ENCODE data around the gene SUPT16H. TPM values are rescaled to one million over a fixed set of nuclear protein-coding genes. Genes with fewer than 3 reads are reported as not detected.
"Not testable (repeated sequence)": the region's sequence is repeated elsewhere in the genome, so short reads cannot be mapped to it uniquely, and the experiment has no call there.

SUPT16H gene
- polyA plus RNA-seq, 6 donors from 2014 or later, result 72.4 to 94.8 (median 77.8) TPM

GRCh38 chr14:21308479-21309237, 75.2 kb downstream of the SUPT16H start:
- H3K4me1 Mint-ChIP-seq, result peaks cover 20 to 29% (median 24%) of the 10 kb centered on the region in 3 donors

GRCh38 chr14:21308132-21308478, 75.7 kb downstream of the SUPT16H start:
- Mint-ChIP-seq H3K27ac (peak overlapping the region; percentile 86 to 96 (median 94)), H3K9me3 (peaks cover 0 to 1% (median 0%) of the 10 kb centered on the region in 7 donors), H3K4me3 (peak overlapping the region; percentile 77 to 97 (median 87)), H3K27me3 (peaks cover 0 to 8% (median 0%) of the 10 kb centered on the region in 3 donors), H3K36me3 (no peaks in the 10 kb centered on the region), H3K4me1 (peaks cover 20 to 29% (median 24%) of the 10 kb centered on the region in 3 donors)
- no peak for ATAC-seq (ENCODE audit: low read depth in 2 of 2)
- DNase-seq, result no peak

More at GRCh38 chr14:21308479-21309237, 75.2 kb downstream of the SUPT16H start:
- Mint-ChIP-seq H3K36me3 (no peaks in the 10 kb centered on the region), H3K27me3 (peaks cover 0 to 11% (median 0%) of the 10 kb centered on the region in 3 donors), H3K27ac (peak overlapping the region; percentile 86 to 96 (median 94)), H3K4me3 (peak overlapping the region; percentile 77 to 97 (median 87)), H3K9me3 (peaks cover 0 to 1% (median 0%) of the 10 kb centered on the region in 7 donors)
- peak; percentile 83 to 85 for ATAC-seq (ENCODE audit: low read depth in 2 of 2)
- peak; percentile 84 for DNase-seq

GRCh38 chr14:21307637-21308036, 76.2 kb downstream of the SUPT16H start:
- H3K9me3 Mint-ChIP-seq, result peaks cover 0 to 1% (median 0%) of the 10 kb centered on the region in 7 donors
- peaks cover 0 to 3% (median 0%) of the 10 kb centered on the region in 3 donors for H3K27me3 Mint-ChIP-seq
- ATAC-seq (ENCODE audit: low read depth in 2 of 2) (peak; percentile 65 to 69), DNase-seq (peak; percentile 47)
- H3K36me3 Mint-ChIP-seq, result no peaks in the 10 kb centered on the region
- H3K27ac Mint-ChIP-seq, result peak overlapping the region; percentile 86 to 96 (median 94)
- H3K4me1 Mint-ChIP-seq, result peaks cover 20 to 29% (median 24%) of the 10 kb centered on the region in 3 donors
- H3K4me3 Mint-ChIP-seq, result peak overlapping the region; percentile 77 to 97 (median 87)

- peaks cover 11 to 22% (median 12%) of the 10 kb centered on the region in 3 donors for H3K4me1 Mint-ChIP-seq
- not testable (repeated sequence) for H3K27ac Mint-ChIP-seq; H3K9me3 Mint-ChIP-seq; ATAC-seq (ENCODE audit: low read depth in 2 of 2); H3K36me3 Mint-ChIP-seq; H3K27me3 Mint-ChIP-seq; DNase-seq; H3K4me3 Mint-ChIP-seq
Measured at GRCh38 chr14:21302836-21303140, 81.0 kb downstream of the SUPT16H start.

- H3K27me3 Mint-ChIP-seq, result no peaks in the 10 kb centered on the region
- H3K27ac Mint-ChIP-seq, result no peak overlapping the region
- H3K4me3 Mint-ChIP-seq, result peak overlapping the region in 2 of 8 donors; percentile 28 to 45
- no peaks in the 10 kb centered on the region for H3K36me3 Mint-ChIP-seq
- ATAC-seq (ENCODE audit: low read depth in 2 of 2), result no peak
- peaks cover 0 to 1% (median 0%) of the 10 kb centered on the region in 7 donors for H3K9me3 Mint-ChIP-seq
- H3K4me1 Mint-ChIP-seq, result peaks cover 7 to 16% (median 7%) of the 10 kb centered on the region in 3 donors
- no peak for DNase-seq
Measured at GRCh38 chr14:21302013-21302835, 81.6 kb downstream of the SUPT16H start.

Other genes with a start within 250 kb of the SUPT16H start
- not detected for gene OR5AU1, start 228.0 kb downstream of the SUPT16H start, polyA plus RNA-seq (ENCODE audit: low read depth in 6 of 6)
- 1,000 to 10,000 TPM in 2 of 6 donors, 100 to 1,000 TPM in 4; 797 to 1,243 (median 873) TPM for gene HNRNPC, start 114.6 kb downstream of the SUPT16H start, polyA plus RNA-seq (ENCODE audit: low read depth in 6 of 6)
- gene RPGRIP1, start 103.9 kb downstream of the SUPT16H start, polyA plus RNA-seq (ENCODE audit: low read depth in 6 of 6), result under 1 TPM in 1 of 6 donors, not detected in 5; 0.26 TPM
- 10 to 100 TPM; 15.0 to 57.3 (median 33.3) TPM for gene CHD8, start 72.1 kb upstream of the SUPT16H start, polyA plus RNA-seq (ENCODE audit: low read depth in 6 of 6)
- gene RAB2B, start 92.9 kb upstream of the SUPT16H start, polyA plus RNA-seq (ENCODE audit: low read depth in 6 of 6), result 10 to 100 TPM; 11.6 to 16.9 (median 15.0) TPM
- gene TOX4, start 93.2 kb upstream of the SUPT16H start, polyA plus RNA-seq (ENCODE audit: low read depth in 6 of 6), result 100 to 1,000 TPM in 2 of 6 donors, 10 to 100 TPM in 4; 59.6 to 110 (median 93.2) TPM
- gene METTL3, start 127.3 kb upstream of the SUPT16H start, polyA plus RNA-seq (ENCODE audit: low read depth in 6 of 6), result 10 to 100 TPM; 16.4 to 26.5 (median 24.5) TPM
- 1 to 10 TPM in 1 of 6 donors, under 1 TPM in 3, not detected in 2; 0.17 to 1.1 (median 0.53) TPM for gene SALL2, start 142.3 kb upstream of the SUPT16H start, polyA plus RNA-seq (ENCODE audit: low read depth in 6 of 6)
- not detected for gene OR10G3, start 196.1 kb upstream of the SUPT16H start, polyA plus RNA-seq (ENCODE audit: low read depth in 6 of 6)

Data from naive B cell (primary cell).